Caco-2 (cell line): ENCODE results near the gene UBE2E1. TPM values are rescaled to one million over a fixed set of nuclear protein-coding genes. Genes with fewer than 3 reads are reported as not detected.

ENCODE experiments used
- Bru-seq: library from RNA; stranded (reverse); fragments of 400-500 nt; gene quantifications from one replicate; lab custom pipeline; 2021; lab: Mats Ljungman, UMichigan
- BruChase-seq, 2 experiments: library from RNA; stranded (reverse); fragments of 400-500 nt; gene quantifications; one replicate each; lab custom pipeline; 2021; lab: Mats Ljungman, UMichigan
- BruUV-seq: library from RNA; stranded (reverse); fragments of 400-500 nt; replicated peaks from 2 replicates; lab custom pipeline; 2021; lab: Mats Ljungman, UMichigan
- CTCF ChIA-PET: fragments of 300-600 bp; sonication (Branson Sonifier 250); formaldehyde crosslinking; loops from one replicate; lab custom pipeline; 2022; ENCODE audit warnings: antibody characterized with exemption; lab: Charles Lee
- POLR2A ChIA-PET: fragments of 300-600 bp; sonication (Branson Sonifier 250); formaldehyde crosslinking; loops from one replicate; lab custom pipeline; 2022; ENCODE audit warnings: antibody characterized with exemption; lab: Charles Lee
- DNase-seq, 2 experiments: peaks; one replicate each; pipeline versions ENCODE4 v3.0.0 to v3.0.0-alpha.2; 2020 to 2022
- H3K27me3 ChIP-seq: replicated peaks from 2 replicates; pipeline ENCODE4 v1.6.0; 2011; ENCODE audit warnings: low read length; ENCODE audit not compliant: control insufficient read depth, insufficient read depth
- H3K36me3 ChIP-seq: 2 replicates; pipeline ENCODE4 v1.5.1; 2011; ENCODE audit warnings: low read length; ENCODE audit not compliant: control insufficient read depth, insufficient read depth
- H3K4me1 ChIP-seq: fragments of 250-450 bp; sonication (Bioruptor Pico); 2 replicates; pipeline ENCODE4 v1.5.1; 2020; ENCODE audit warnings: mild to moderate bottlenecking
- H3K4me3 ChIP-seq: 2 replicates; pipeline ENCODE4 v1.5.1; 2011; ENCODE audit warnings: low read depth, mild to moderate bottlenecking, control low read depth, low read length
- H3K9me3 ChIP-seq: fragments of 250-450 bp; sonication (Bioruptor Pico); 2 replicates; pipeline ENCODE4 v1.5.1; 2020; ENCODE audit warnings: mild to moderate bottlenecking, moderate library complexity
- H3K27ac Mint-ChIP-seq: one replicate; pipeline ENCODE4 v1.8.0; 2022; ENCODE audit warnings: mixed read lengths; ENCODE audit not compliant: unreplicated experiment
- H3K27me3 Mint-ChIP-seq: one replicate; pipeline ENCODE4 v1.8.0; 2022; ENCODE audit warnings: mixed read lengths; ENCODE audit not compliant: insufficient read depth, unreplicated experiment
- H3K36me3 Mint-ChIP-seq: one replicate; pipeline ENCODE4 v1.8.0; 2022; ENCODE audit warnings: mild to moderate bottlenecking, mixed read lengths; ENCODE audit not compliant: insufficient read depth, unreplicated experiment
- H3K4me1 Mint-ChIP-seq: one replicate; pipeline ENCODE4 v1.8.0; 2022; ENCODE audit warnings: low read depth, mixed read lengths; ENCODE audit not compliant: unreplicated experiment
- H3K4me3 Mint-ChIP-seq: one replicate; pipeline ENCODE4 v1.8.0; 2022; ENCODE audit warnings: mild to moderate bottlenecking, moderate library complexity, mixed read lengths; ENCODE audit not compliant: unreplicated experiment
- H3K9me3 Mint-ChIP-seq: one replicate; pipeline ENCODE4 v1.8.0; 2022; ENCODE audit warnings: mixed read lengths; ENCODE audit not compliant: unreplicated experiment
- CTCF ChIP-seq, 2 experiments: fragments of 200-600 bp in 1 of 2; IDR thresholded peaks; 1 replicate in 1 of 2; 2 replicates in 1 of 2; pipeline versions ENCODE4 v1.5.1 to v1.8.0; 2011 to 2022; ENCODE audit warnings: antibody characterized with exemption in 1 of 2, control low read depth in 1 of 2, inconsistent platforms in 1 of 2, low read depth in 1 of 2, low read length in 1 of 2, mild to moderate bottlenecking in 1 of 2, moderate library complexity in 1 of 2; ENCODE audit not compliant: insufficient read depth in 1 of 2, severe bottlenecking in 1 of 2, unreplicated experiment in 1 of 2
- intact Hi-C: fragments of 100-400 bp; cut with micrococcal nuclease; formaldehyde crosslinking; loops from one replicate; pipeline ENCODE4 v1.10.0; 2022; ENCODE audit not compliant: unreplicated experiment
- long read RNA-seq: library from polyadenylated mRNA; stranded (forward); transcript quantifications from one replicate; pipeline ENCODE4 v2.0.0, GENCODE V29; 2022
- total RNA-seq: library from RNA; stranded (reverse); gene quantifications from 2 replicates; pipeline ENCODE4 v1.2.3, GENCODE V29; 2022

The UBE2E1 gene
- total RNA-seq (98.6 and 104 TPM in 2 replicates), Bru-seq, nascent RNA (percentile 89 among the genes with signal in this experiment), BruChase-seq, experiment 1, labeled RNA remaining after a 2-hour chase (percentile 88 among the genes with signal in this experiment), BruChase-seq, experiment 2, labeled RNA remaining after a 6-hour chase (percentile 86 among the genes with signal in this experiment)
- long read RNA-seq, partial matches to known transcripts, result 4 of 4 reads
- long read RNA-seq, other reads (novel, unspliced or antisense), result 0 of 4 reads

GRCh38 chr3:23805633-23806533 lies at the start of gene UBE2E1:
Gene UBE2E1, plus strand, starts transcription at chr3:23805955. Its CDS starts 1,315 bp downstream, at chr3:23807270.
- no TSS peak for BruUV-seq
- Histone ChIP-seq H3K36me3 (no peaks in the 10 kb centered on the region; the same call in 1 of the 2 replicates), H3K4me1 (peaks cover 28% of the 10 kb centered on the region), H3K27me3 (no peaks in the 10 kb centered on the region), H3K4me3 (peak within 1 kb of the TSS; percentile 76), H3K9me3 (no peaks in the 10 kb centered on the region)
- peak within 1 kb of the TSS; percentile 84 for H3K4me3 Mint-ChIP-seq
- intact Hi-C loops, result loop anchor here (10.0 kb wide), 1 partner anchor 621 kb away; no protein-coding TSS in a partner anchor
- H3K36me3 Mint-ChIP-seq, result peaks cover 18% of the 10 kb centered on the region
- no peaks in the 10 kb centered on the region for H3K27me3 Mint-ChIP-seq
- CTCF ChIA-PET, result no interaction called here
- H3K4me1 Mint-ChIP-seq, result peaks cover 38% of the 10 kb centered on the region
- TF ChIP-seq CTCF (IDR thresholded peaks at IDR 0.05; ENCODE audit: insufficient read depth in 1 of 2, low read depth in 1 of 2, low read length in 1 of 2, severe bottlenecking in 1 of 2, unreplicated experiment in 1 of 2), result peak in 1 of 2 experiments; percentile 5
- H3K9me3 Mint-ChIP-seq, result no peaks in the 10 kb centered on the region
- peak; percentile 61 to 62 for DNase-seq
- peak within 1 kb of the TSS; percentile 95 for H3K27ac Mint-ChIP-seq
- POLR2A ChIA-PET, result no interaction called here

GRCh38 chr3:23756206-23756840 lies 49.4 kb upstream of the UBE2E1 start:
- Mint-ChIP-seq H3K9me3 (no peaks in the 10 kb centered on the region), H3K27me3 (no peaks in the 10 kb centered on the region), H3K4me3 (no peak overlapping the region), H3K4me1 (peaks cover 5% of the 10 kb centered on the region), H3K27ac (no peak overlapping the region), H3K36me3 (no peaks in the 10 kb centered on the region)
- no peak for DNase-seq
- H3K27me3 ChIP-seq, result no peaks in the 10 kb centered on the region
- intact Hi-C loops, result no loop called here
- ChIA-PET CTCF (no interaction called here), POLR2A (no interaction called here)
- BruUV-seq, result no TSS peak
- H3K9me3 ChIP-seq, result no peaks in the 10 kb centered on the region
- no peak for TF ChIP-seq CTCF (IDR thresholded peaks at IDR 0.05; ENCODE audit: insufficient read depth in 1 of 2, low read depth in 1 of 2, low read length in 1 of 2, severe bottlenecking in 1 of 2, unreplicated experiment in 1 of 2)
- H3K4me3 ChIP-seq, result no peak overlapping the region
- peaks cover 9% of the 10 kb centered on the region for H3K4me1 ChIP-seq
- no peaks in the 10 kb centered on the region for H3K36me3 ChIP-seq

GRCh38 chr3:23758253-23758838 lies 47.4 kb upstream of the UBE2E1 start:
- Histone ChIP-seq H3K4me1 (no peaks in the 10 kb centered on the region), H3K27me3 (no peaks in the 10 kb centered on the region), H3K9me3 (no peaks in the 10 kb centered on the region), H3K36me3 (no peaks in the 10 kb centered on the region), H3K4me3 (no peak overlapping the region)
- Mint-ChIP-seq H3K9me3 (no peaks in the 10 kb centered on the region), H3K36me3 (no peaks in the 10 kb centered on the region), H3K27ac (no peak overlapping the region), H3K4me3 (no peak overlapping the region), H3K4me1 (no peaks in the 10 kb centered on the region), H3K27me3 (no peaks in the 10 kb centered on the region)
- no peak for DNase-seq
- intact Hi-C loops, result no loop called here
- ChIA-PET POLR2A (no interaction called here), CTCF (no interaction called here)
- no TSS peak for BruUV-seq
- TF ChIP-seq CTCF (IDR thresholded peaks at IDR 0.05; ENCODE audit: insufficient read depth in 1 of 2, low read depth in 1 of 2, low read length in 1 of 2, severe bottlenecking in 1 of 2, unreplicated experiment in 1 of 2), result no peak
